ENCODE measurements around the gene NUP107.

NUP107 gene

DNA sequence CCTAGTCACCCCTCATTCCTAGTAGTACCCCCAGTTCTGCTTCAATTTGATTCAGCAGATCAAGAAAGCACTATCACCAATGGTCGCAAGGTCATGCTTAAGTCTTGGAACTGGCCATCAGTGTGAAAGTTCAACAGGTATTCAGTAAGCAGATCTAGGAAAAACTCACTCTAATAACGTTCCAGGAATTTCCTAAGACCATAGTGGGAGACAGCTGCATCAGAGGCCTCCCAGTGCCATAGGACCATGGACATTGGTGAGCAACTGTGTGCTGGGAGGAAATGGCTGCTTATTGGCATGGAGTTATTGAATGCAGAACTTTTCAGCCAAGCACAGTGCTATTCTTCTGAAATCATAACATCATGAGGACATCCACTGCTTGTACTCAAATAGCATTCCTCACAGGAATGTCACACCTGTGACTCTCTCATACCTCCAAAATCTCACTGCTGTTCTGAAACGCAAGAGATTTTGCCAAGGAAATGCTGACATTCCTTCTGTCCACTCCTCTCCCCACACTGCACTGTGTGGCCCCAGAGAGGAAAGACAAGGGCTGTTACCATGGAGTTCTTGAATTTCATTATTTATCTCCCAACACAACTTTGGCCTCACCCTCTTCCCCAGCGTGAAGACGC lies 90.3 kb downstream of the NUP107 start:
- DNase-seq = no peak

DNA sequence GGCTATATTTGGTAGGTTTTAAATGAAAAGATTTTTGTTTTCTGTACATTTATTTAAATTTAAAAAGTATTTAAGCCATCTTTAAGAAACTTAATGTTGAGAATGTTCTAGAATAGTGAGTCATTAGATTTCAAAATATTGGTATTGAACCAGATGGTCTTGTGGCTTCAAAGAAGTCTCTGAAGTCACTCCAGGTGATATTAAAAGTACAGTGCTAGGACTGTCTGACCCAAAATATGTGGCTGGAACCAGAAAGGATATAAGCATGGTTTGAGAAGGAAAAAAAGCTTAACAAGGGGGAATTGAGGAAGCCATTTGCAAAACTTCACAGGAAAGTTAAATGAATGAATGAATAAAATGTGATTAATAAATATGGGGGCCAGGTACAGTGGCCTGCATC lies 92.5 kb downstream of the NUP107 start:
- no peak for DNase-seq

DNA sequence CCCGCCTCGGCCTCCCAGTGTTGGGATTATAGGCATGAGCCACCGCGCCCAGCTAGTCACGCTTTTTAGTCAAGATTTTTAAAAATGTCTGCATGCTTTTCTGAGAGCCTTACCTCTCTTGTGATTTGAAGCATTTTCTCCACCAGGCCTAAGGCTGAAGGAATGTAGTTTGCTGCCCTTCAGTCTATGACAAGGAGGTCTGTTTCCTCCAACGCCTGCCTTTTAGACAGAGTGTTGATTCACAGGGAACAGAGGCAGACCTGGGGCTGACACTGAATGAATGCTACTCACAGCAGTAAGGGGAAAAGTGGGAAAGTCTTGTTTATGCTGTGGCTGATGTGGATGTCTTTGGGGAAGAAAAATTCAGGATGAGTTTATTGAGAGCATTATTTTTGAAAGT lies 94.0 kb downstream of the NUP107 start:
- no peak for DNase-seq

DNA sequence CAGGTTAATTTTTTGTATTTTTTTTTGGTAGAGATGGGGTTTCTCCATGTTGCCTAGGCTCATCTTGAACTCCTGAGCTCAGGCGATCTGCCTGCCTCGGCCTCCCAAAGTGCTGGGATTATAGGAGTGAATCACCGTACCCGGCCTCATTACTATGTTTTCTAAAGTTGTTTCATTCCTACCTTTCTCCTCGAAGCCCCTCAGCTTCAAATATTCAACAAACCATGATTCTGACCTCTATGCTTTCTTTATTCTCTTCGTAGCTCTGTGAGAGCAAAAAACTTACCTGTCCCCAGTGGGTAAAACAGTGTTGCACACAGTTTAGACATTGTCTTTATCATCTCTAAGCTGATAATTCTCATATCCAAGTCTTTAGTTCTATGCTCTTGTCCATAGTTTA lies 95.0 kb downstream of the NUP107 start:
- DNase-seq = no peak

DNA sequence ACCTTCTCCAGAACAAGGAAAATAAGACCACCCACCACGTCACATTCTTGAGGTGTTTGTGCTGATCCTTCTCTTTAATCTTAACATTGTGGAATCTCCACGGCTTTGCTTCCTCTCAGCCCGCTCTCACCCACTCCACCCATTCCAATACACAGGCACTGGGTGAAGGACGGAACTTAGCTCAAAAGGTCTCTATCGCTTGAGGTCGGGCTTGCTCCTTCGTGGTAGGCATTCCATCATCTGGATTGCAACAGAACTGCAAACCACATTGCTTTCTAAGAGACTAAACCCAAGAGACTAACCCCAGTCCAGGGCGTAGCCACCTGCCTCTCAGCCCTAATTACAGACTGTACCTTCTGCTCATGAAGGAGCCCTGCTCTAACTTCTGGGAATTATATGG lies 97.2 kb downstream of the NUP107 start:
- DNase-seq = no peak

DNA sequence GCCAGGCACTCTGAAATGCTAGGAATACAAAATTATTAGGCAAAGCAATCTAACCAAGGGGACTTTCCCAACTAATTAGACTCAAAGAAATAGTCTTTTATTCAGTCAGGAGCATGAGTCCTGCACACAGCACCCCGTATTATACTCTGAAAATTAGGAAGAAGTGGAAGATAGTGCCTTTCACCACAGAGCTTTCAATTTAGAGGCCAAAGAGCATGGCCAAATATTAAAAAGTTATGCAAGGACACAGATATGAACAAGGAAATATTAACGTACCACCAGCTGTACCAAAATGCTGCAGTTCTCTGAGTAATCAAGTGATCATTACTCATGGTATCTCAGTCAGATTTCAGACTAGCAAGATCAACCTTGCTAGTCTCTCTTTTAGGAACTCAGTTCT lies 98.6 kb downstream of the NUP107 start:
- DNase-seq = no peak

DNA sequence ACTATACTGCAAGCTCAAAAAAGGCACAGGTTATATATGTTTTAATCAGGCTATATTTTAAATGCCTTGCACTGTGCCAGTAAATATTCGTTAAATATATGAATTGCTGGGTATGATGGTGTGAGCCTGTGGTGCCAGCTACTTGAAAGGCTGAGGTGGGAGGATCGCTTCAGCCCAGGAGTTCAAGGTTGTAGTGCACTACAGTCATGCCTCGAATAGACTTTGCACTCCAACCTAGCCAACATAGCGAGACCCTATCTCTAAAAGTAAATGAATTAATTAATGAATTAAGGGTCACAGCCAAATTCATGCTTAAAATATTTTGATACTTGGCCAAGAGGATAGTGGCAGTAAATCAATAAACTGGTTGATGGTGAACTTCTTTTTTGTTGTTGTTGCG lies 99.0 kb downstream of the NUP107 start:
- DNase-seq = no peak

DNA sequence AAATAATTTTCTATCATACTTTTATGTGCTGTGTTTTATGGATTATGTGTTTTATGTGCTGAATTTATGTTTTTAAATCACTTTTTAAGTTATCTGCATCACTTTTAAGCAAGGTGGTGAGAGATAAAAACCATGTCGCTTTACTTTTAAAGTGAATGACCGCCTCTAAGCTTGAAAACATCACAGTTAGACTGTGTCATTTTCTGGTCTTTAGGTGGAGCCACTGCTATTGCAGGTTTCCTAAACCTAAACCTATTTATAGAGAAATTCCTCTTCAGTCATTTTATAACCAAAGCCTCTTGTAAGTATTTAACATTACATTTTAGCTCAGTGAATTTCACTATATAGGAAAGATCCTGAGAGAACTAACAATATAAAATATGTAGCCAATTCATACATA lies 100.2 kb downstream of the NUP107 start:
- DNase-seq = no peak

DNA sequence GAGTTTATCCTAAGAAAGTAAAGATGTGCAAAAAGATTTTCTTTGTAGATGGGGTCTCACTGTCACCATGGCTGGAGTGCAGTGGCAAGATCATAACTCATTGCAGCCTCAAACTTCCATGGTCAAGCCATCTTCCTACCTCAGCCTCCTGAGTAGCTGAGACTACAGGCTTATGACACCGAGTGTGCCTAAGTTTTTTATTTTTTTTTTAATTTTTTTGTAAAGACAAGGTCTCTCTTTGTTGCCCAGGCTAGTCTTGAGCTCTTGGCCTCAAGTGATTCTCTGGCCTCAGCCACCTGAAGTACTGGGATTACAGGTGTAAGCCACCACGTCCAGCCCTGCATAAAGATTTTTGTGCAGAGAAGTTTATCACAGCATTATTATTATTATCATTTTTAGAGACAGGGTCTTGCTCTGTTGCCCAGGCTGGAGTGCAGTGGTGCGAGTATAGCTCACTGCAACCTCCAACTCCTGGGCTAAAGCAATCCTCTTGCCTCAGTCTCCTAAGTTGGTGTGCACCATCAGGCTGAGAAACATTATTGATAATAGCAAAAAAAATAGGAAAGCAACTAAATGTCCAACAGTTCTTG lies 101.9 kb downstream of the NUP107 start:
- DNase-seq = no peak

DNA sequence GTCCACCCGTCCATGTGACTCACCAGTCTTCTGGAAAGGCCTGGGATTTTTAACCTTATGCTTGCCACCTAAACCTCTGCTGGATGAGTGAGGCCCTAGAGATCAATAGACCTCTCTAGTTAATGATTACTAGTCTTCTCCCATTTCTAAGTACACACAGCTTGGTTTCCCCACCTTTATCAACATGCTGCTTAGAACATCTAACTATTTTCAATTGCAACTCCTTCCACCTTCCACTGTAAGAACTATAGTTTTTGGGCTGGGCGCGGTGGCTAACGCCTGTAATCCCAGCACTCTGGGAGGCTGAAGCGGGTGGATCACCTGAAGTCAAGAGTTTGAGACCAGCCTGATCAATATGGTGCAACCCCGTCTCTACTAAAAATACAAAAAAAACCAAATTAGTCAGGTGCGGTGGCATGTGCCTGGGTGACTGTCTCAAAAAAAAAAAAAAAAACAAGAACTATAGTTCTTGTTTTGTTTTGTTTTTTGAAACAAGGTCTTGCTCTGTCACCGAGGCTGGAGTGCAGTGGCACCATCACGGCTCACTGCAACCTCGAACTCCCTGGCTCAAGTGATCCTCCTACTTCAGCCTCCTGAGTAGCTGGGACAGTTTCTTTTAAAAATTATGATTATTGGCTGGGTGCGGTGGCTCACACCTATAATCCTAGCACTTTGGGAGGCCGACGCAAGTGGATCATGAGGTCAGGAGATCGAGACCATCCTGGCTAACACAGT lies 102.5 kb downstream of the NUP107 start:
- DNase-seq = no peak

DNA sequence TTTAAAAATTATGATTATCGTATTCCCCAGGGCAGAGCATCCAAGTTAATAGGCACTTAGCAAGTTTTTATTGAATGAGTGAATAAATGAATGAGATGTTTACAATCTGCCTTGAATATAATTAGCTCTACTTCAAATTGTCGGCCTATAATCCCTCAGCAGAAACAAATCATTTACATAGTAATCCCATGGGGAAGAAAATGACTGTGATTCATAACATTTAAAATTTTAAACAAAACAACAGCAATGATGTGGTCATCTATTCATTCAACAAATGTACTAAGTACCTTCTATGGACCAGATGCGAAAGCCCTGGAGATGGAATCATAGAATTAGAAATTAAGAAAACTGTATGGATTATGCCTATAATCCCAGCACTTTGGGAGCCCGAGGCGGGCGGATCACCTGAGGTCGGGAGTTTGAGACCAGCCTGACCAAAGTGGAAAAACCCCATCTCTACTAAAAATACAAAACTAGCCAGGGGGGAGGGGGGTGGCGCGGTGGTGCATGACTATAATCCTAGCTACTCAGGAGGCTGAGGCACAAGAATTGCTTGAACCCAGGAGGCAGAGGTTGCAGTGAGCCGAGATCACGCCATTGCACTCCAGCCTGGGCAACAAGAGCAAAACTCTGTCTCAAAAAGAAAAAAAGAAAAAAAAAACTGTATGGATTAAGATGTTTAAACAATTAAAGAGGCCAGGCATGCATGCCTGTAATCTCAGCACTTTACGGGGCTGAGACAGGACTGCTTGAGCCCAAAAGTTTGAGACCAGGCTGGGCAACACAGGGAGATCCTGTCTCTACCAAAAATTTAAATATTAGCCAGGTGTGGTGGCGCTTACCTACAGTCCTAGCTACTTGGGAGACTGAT lies 103.5 kb downstream of the NUP107 start:
- DNase-seq = no peak

DNA sequence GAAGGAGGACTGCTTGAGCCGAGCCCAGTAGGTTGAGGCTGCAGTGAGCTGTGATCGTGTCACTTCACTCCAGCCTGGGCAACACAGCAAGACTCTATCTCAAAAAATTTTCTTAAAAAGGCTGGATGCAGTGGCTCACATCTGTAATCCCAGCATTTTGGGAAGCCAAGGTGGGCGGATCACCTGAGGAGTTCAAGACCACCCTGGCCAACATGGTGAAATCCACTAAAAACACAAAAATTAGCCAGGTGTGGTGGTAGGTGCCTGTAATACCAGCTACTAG lies 104.1 kb downstream of the NUP107 start:
- no peak for DNase-seq

DNA sequence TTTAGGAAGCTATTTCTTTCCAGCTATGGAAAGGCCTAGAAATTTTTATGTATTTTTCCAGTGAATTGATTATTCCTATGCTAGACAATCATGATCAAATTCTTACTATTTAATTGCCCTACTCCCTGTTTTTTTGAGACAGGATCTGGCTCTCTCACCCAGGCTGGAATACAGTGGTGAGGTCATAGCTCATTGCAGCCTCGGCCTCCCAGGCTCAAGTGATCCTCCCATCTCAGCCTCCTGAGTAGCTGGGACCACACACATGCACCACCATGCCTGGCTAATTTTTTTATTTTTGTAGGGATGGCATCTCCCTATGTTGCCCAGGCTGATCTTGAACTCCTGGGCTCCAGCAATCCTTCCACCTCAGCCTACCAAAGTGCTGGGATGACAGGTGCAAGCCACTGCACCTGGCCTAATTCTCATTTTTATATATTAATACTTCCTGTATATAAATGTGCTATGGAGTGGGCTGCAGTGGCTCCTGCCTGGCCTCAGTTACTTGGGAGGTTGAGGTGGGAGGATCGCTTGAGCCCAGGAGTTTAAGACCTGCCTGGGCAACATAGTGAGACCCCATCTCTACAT lies 105.2 kb downstream of the NUP107 start:
- DNase-seq = no peak

DNA sequence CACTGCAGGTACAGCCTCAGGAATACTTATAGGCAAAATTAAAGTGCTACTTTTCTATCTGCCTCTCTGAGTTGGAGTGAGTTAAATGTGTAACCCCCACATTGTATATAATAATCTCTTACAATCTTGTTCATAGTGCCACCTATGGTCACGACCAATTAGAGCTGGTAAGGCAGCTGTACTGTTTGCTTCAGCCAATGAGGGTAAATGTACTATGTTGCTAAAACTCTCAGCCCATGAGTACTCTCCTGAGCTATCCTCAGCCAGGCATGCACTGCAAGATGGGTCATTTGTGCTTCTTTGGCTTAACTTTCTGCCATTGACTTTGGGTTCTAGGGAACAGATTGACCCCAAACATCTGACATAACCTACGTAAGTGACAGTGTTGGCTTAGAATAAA lies 106.2 kb downstream of the NUP107 start:
- no peak for DNase-seq

DNA sequence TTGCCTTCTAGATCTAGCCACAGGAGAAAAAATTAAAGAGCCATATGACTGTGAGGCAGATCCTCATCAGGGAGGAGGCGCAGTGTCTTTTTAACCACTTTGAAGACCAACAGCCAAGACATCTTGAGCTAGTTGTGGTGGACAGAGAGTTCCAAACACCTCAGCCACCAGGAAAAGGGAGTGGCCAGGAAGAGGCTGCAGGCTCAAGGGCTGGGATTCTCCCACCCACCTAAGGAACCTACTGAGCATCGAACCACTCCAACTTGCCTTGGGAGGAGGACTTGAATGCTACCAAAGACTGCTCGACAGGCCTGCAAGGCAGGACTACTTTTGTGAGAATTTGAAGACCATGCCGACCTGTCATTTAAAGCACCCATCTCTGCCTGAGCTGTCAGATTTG lies 106.7 kb downstream of the NUP107 start:
- no peak for DNase-seq

DNA sequence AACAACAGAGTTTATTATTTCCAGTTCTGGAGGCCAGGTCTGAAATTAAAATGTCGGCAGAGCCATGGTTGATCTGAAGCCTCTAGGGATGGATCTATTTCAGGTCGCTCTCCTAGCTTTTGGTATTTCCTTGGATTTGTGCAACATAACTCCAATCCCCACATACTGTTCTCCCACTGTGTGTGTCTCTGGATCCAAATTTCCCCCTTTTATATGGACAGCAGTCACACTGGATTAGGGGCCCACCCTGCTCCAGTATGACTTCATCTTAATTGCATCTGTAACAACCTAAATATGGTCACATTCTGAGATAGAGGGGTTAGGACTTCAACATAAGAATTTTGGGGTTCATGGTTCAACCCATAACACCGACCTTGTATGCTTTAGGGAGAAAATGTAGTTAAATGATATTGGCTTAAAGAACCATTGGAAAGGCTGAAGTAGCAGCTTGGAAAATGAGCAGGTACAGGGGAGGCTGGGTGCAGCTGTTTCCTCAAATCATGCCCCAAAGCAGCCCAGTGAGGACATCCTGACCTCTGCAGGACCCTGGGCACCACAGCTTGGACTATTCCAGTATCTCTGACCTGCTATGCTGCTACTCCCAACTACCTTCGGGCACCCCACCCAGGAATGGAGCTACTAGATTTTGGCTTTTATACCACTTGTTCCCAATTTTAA lies 107.3 kb downstream of the NUP107 start:
- no peak for DNase-seq

DNA sequence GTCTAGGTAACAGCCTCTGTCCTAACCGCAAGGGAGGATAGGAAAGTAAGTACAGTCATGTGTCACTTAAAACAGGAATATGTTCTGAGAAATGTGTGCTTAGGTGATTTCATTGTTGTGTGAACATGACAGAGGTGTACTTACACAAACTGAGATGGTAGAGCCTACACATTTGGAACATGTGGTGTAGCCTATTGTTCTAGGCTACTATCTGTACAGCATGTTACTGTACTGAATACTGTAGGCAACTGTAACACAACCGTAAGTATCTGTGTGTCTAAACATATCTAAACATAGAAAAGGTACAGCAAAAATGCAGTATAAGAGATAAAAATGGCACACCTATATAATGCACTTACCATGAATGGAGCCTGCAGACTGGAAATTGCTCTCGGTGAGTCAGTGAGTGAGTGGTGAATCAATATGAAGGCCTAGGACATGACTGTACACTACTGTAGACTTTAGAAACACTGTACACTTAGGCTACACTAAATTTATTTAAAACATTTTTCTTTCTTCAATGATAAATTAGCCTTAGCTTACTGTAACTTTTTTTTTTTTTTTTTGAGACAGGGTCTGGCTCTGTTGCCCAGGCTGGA lies 108.0 kb downstream of the NUP107 start:
- no peak for DNase-seq

All from NCI-H1930 (cell line).